Hematopoietic multipotent progenitor cell treated with erythropoietin and hydrocortisone succinate and interleukin-3 and kit ligand, for 17 days (in vitro differentiated cells): ENCODE measurements around the gene NTN5.
"Not testable (repeated sequence)": the region's sequence is repeated elsewhere in the genome, so short reads cannot be mapped to it uniquely, and the experiment has no call there.

Source experiments
- DNase-seq: peaks from one replicate; pipeline ENCODE4 v3.0.0-alpha.2; 2015; ENCODE audit warnings: low spot score

The NTN5 gene, protein sequence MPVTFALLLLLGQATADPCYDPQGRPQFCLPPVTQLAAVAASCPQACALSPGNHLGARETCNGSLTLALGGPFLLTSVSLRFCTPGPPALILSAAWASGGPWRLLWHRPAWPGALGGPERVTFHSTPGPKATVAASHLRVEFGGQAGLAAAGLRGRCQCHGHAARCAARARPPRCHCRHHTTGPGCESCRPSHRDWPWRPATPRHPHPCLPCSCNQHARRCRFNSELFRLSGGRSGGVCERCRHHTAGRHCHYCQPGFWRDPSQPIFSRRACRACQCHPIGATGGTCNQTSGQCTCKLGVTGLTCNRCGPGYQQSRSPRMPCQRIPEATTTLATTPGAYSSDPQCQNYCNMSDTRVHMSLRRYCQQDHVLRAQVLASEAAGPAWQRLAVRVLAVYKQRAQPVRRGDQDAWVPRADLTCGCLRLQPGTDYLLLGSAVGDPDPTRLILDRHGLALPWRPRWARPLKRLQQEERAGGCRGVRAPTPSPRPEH

DNA sequence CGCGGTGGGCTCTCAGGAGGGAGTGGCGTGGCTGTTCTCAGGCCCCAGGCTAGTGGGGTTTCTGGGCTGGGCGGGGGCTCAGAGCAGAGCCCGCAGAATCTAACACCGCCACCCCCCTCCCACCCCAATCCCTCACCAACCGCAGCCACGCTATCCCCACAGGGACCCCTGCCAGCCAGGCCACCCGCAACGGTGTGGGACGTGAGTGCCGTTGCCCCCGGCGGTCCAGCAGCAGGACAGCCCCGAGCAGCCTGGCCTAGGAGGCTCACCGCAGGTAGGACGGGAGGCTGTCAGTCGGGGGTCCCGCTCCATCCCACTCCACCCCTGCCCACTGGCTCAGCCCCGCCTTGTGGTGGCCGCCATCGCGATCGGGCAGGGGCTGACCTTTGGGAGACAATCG lies at the start of gene NTN5:
TSS of gene NTN5 (minus strand) at position 24 of the 400 bp plus-strand sequence. CDS start 2,031 bp downstream, outside the sequence.
- no peak for DNase-seq

DNA sequence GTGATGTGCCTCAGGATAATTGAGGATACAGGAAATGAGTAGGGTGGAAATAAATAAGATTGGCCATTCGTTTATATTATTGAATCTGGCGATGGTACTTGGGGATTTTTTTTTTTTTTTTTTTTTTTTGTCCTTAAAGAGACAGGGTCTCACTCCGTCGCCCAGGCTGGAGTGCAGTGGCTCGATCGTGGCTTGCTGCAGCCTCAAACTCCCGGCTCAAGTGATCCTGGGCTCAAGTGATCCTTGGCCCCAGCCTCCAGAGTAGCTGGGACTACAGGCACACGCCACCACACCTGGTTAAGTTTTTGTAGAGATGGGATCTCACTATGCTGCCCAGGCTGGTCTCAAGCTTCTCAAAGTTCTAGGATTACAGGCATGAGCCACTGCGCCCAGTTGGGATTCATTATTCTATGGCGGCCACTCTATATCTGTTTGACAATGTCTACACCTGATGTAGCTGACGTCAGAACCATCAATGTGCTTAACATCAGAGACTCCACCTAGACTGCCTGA lies 49.4 kb upstream of the NTN5 start:
- no peak for DNase-seq

GRCh38 chr19:48720613-48721296 lies 47.9 kb upstream of the NTN5 start:
- DNase-seq: peak; percentile 95

- DNase-seq: no peak
These were observed 47.4 kb upstream of the NTN5 start for GRCh38 chr19:48720251-48720612.

DNA sequence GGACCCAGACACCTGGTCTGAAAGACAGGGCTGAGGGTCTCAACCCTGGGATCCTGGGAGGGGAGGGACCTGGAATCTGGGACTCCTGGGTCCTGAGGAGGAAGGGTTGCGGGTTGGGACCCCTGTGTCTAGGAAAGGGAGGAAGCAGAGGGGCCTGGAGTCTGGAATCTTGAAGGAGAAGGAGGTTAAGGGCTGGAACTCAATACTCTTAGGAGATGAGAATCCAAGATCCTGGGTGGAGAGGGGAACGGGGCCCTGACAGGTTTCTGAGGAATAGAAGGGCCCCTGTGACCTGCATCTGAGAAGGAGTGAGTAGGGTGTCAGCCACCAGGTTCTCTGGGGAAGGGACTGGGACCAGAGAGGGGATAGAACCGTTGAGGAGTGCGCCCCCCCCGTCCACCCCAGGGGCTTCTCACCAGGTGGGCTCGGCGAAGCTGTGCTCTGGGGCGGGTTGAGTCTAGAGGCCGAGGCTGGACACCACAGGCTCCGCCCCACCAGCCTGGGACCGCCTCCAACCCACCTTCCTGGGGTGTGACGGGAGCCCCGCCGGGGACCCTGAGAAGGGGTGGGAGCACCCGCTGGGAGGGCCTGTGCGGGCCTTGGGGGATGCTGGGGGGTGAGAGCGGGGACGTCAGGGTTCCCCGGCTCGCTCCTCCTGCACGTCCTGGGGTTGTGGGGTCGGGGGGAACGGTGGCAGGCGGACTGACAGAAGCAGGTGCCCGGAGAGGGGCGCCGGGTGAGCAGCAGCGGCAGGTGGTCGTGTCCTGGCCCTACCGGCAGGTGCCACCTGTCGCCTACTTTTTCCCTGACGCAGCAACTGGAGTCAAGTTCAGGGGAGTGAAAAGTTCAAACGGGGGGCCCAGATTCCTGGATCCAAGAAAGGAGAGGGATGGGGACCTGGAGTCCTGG lies 46.7 kb upstream of the NTN5 start, which contains the start of gene MAMSTR:
TSS of gene MAMSTR (minus strand) at position 463 of the 909 bp plus-strand sequence. CDS start 694 bp downstream, outside the sequence.
- no peak for DNase-seq

- no peak for DNase-seq
These were observed 46.0 kb upstream of the NTN5 start for GRCh38 chr19:48718711-48719231.

DNA sequence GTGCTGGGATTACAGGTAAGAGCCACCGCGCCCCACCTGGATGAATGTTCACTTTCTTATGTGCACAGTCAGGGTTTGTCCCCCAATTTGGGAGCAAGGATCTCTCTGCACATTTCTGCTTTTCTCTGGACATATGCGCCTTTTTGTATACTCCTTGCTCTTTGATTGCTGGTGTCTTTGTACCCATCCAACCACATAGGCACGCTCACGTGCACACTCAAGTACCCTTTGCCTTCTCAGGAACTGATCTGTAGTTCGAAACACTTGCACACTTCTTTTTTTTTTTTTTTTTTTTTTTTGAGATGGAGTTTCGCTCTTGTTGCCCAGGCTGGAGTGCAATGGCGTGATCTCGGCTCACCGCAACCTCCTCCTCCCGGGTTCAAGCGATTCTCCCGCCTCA lies 45.3 kb upstream of the NTN5 start:
- DNase-seq: not testable (repeated sequence)

DNA sequence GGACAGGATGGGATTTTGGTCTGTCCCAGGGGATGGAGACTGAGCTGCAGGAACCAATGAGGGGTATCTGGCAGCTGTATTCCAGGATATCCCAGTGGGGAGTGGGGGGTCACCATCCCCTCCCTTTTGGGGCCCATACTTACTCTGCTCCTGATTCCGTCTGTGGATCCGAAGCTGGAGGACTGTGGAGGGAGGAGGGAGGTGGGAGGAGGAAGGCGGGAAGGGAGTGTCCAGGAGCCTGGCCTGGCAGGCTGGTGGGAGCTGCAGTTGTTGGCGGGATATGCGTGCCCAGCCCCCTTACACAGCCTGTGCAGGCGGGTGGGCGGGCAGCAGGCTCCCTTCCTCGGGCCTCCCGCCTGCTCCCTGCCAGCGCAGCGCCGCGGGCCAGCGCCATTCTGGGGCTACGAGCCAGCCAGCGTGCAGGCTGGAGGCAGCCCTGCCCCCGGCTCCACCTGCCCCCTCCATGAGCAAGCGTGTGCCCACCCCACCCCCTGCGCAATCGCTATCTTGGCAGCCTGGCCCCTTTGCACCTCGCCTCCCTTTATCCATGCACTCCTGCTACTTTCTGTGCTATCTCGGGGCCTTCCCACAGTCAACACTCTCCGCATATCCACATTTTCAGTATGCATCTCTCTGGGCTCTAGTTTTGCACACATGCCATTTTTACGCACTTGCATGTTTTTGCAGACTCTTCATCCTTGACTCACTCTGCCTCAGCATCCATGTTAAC lies 43.9 kb upstream of the NTN5 start:
- DNase-seq: no peak

DNA sequence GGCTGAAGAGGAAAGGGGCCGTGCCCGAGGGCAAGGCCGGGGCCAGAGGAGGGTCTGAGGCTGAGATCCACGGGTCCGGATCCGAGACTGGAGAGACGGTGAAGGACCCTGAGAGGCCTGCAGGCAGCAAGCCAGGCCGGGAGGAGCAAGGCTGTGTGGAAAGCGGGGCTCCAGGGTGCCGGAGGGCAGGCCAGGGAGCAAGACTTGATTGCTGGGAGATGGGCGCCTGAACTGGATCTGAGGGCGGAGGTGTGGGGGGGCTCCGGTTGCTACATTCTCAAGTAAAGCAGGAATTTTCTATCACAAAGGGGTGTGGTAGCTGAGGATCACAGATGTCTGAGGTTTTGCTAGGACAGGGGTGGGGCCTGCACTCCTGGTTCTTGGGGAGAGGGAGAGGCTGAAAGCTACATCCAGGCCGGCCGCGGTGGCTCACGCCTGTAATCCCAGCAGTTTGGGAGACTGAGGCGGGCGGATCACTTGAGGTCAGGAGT lies 42.9 kb upstream of the NTN5 start:
- no peak for DNase-seq

DNA sequence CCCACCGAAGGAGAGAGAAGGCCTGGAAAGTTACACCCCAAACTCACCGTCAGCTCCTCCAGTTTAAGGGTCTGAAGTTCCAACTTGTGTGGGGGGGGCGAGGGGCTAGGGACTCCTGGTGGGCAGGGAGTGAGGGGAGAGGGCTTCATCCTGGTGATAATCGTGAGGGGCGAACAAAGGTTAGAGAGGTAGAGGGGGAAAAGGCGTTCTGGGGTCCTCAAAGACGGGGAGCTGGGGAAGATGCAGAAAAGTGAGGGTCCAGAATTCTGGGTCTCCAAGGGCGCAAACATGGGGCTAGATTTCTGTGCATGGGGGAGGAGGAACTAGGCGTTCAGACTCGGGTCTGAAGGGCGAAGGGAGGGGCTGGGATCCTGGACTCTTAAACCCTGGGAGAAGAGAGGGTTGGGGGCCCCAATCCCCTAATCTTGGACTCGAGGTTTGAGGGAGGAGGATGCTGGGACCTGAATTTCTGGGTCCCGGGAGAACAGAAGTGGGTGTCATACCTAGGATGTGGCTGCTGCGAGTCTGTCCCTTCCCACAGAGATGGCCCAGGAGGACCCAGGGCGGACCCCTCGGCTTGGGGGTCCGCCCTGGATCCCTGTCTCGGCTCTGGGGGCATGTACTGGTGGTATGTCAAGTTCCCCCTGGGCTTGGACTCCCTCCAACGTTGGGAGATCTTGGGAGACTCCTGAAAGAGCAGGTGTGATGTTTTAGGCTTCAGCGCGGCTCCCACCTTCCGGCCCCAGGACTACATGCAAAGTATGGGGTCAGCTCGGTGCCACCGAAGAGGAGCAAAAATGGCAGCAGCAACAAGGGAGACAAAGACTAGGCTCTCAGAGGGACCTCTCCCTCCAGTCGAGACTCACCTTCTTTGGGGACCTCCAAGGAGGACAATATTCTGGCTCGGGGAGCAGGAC lies 42.2 kb upstream of the NTN5 start:
- no peak for DNase-seq

- DNase-seq: peak; percentile 96
These were observed 41.3 kb upstream of the NTN5 start for GRCh38 chr19:48713864-48714755.

DNA sequence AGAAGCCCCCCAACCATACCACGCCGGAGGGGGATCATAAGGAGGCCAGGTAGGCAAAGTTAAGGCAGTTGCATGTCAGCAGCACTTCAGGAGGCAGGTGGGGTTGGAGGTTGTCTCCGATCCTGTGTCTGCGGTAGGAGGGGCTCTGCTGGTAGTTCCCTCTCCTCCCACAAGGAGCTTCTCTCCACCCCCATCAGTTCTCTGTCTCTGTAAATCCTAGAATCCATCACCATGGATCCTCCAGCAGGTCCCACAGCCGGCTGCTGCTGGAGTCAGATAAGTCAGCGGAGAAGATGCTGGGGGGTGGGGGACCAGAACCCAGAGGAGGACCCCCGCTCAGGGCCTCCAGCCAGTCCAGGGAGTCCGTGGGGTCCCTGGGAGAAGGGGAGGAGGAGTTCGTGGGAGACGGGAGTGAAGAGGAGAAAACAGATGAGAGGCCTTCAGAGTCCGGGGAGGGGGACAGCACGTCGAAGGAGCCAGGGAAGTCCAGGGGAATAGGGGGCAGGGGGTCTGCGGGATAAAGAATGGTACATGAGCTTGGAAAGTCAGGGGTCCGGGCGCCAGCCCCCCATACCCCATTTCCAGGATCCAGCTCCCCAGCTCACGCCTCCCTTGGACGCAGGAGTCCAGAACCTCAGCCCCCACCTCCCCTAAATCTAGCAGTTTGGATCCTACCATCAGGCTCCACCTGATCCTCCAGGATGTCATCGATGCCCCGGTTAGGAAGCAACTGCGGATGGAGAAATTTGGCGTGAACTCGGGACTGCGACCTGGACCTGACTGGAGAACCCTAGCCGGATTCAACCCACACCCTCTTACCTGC lies 40.4 kb upstream of the NTN5 start:
- no peak for DNase-seq

GRCh38 chr19:48711106-48711662 lies 38.4 kb upstream of the NTN5 start:
- no peak for DNase-seq

- no peak for DNase-seq
These were observed 35.7 kb upstream of the NTN5 start for GRCh38 chr19:48708471-48708870.

- no peak for DNase-seq
These were observed 32.6 kb upstream of the NTN5 start for GRCh38 chr19:48705431-48705830.

DNA sequence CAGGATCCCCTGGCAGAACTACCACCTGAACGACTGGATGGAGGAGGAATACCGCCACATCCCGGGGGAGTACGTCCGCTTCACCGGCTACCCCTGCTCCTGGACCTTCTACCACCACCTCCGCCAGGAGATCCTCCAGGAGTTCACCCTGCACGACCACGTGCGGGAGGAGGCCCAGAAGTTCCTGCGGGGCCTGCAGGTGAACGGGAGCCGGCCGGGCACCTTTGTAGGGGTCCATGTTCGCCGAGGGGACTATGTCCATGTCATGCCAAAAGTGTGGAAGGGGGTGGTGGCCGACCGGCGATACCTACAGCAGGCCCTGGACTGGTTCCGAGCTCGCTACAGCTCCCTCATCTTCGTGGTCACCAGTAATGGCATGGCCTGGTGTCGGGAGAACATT lies 30.5 kb upstream of the NTN5 start:
- DNase-seq: no peak

DNA sequence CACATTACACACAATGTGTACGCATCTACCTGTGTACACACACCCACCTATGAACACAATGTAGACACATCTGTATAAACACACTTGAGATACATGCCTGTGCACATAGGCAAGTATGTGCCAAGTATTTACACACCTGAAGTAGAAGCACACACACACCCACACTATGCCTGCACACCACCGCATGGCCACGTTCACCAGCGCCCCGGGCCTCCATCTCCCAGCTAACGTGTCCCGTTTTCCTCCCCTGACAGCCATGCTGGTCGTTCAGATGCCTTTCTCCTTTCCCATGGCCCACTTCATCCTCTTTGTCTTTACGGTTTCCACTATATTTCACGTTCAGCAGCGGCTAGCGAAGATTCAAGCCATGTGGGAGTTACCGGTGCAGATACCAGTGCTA lies 29.9 kb upstream of the NTN5 start:
- no peak for DNase-seq
